ENCODE results near the gene LRRC28.

The LRRC28 gene

GRCh38 chr15:99238849-99239248 lies 12.4 kb upstream of the LRRC28 start:
- DNase-seq (ENCODE audit: low read depth, low spot score): no peak

GRCh38 chr15:99239545-99240198 lies 11.6 kb upstream of the LRRC28 start:
- Histone ChIP-seq H3K4me1 (ENCODE audit: insufficient read depth, insufficient read length) (no peaks in the 10 kb centered on the region), H3K4me3 (ENCODE audit: insufficient read length, low read depth) (no peak overlapping the region), H3K27me3 (ENCODE audit: insufficient read depth, insufficient read length) (no peaks in the 10 kb centered on the region), H3K36me3 (ENCODE audit: insufficient read depth, insufficient read length, low read length) (peaks cover 24% of the 10 kb centered on the region), H3K9me3 (ENCODE audit: insufficient read depth, low read length) (no peaks in the 10 kb centered on the region), H3K9ac (ENCODE audit: insufficient read length, low read depth) (no peak overlapping the region)
- TF ChIP-seq YY1 (IDR thresholded peaks at IDR 0.05; ENCODE audit: insufficient read depth, insufficient read length) (no peak), ZNF274 (IDR thresholded peaks at IDR 0.05; ENCODE audit: low read depth, low read length) (no peak), SUZ12 (IDR thresholded peaks at IDR 0.05; ENCODE audit: extremely low read depth, insufficient read depth, insufficient read length) (no peak)
- no peak for DNase-seq (ENCODE audit: low read depth, low spot score)

More at GRCh38 chr15:99238849-99239248, 12.4 kb upstream of the LRRC28 start:
- peaks cover 24% of the 10 kb centered on the region for H3K36me3 ChIP-seq (ENCODE audit: insufficient read depth, insufficient read length, low read length)
- H3K4me1 ChIP-seq (ENCODE audit: insufficient read depth, insufficient read length): no peaks in the 10 kb centered on the region
- no peak overlapping the region for H3K4me3 ChIP-seq (ENCODE audit: insufficient read length, low read depth)
- no peaks in the 10 kb centered on the region for H3K9me3 ChIP-seq (ENCODE audit: insufficient read depth, low read length)
- no peak overlapping the region for H3K9ac ChIP-seq (ENCODE audit: insufficient read length, low read depth)
- H3K27me3 ChIP-seq (ENCODE audit: insufficient read depth, insufficient read length): no peaks in the 10 kb centered on the region
- no peak for TF ChIP-seq SUZ12 (IDR thresholded peaks at IDR 0.05; ENCODE audit: extremely low read depth, insufficient read depth, insufficient read length)
- no peak for TF ChIP-seq ZNF274 (IDR thresholded peaks at IDR 0.05; ENCODE audit: low read depth, low read length)
- no peak for TF ChIP-seq YY1 (IDR thresholded peaks at IDR 0.05; ENCODE audit: insufficient read depth, insufficient read length)

GRCh38 chr15:99241752-99242151 lies 9.5 kb upstream of the LRRC28 start:
- TF ChIP-seq ZNF274 (IDR thresholded peaks at IDR 0.05; ENCODE audit: low read depth, low read length): no peak
- TF ChIP-seq YY1 (IDR thresholded peaks at IDR 0.05; ENCODE audit: insufficient read depth, insufficient read length): no peak
- TF ChIP-seq SUZ12 (IDR thresholded peaks at IDR 0.05; ENCODE audit: extremely low read depth, insufficient read depth, insufficient read length): no peak

GRCh38 chr15:99244306-99244705 lies 7.0 kb upstream of the LRRC28 start:
- no peak for DNase-seq (ENCODE audit: low read depth, low spot score)
- TF ChIP-seq YY1 (IDR thresholded peaks at IDR 0.05; ENCODE audit: insufficient read depth, insufficient read length) (no peak), ZNF274 (IDR thresholded peaks at IDR 0.05; ENCODE audit: low read depth, low read length) (no peak), SUZ12 (IDR thresholded peaks at IDR 0.05; ENCODE audit: extremely low read depth, insufficient read depth, insufficient read length) (no peak)

More at GRCh38 chr15:99241752-99242151, 9.5 kb upstream of the LRRC28 start:
- Histone ChIP-seq H3K4me3 (ENCODE audit: insufficient read length, low read depth) (no peak overlapping the region), H3K36me3 (ENCODE audit: insufficient read depth, insufficient read length, low read length) (peaks cover 22% of the 10 kb centered on the region), H3K9ac (ENCODE audit: insufficient read length, low read depth) (no peak overlapping the region), H3K27me3 (ENCODE audit: insufficient read depth, insufficient read length) (no peaks in the 10 kb centered on the region), H3K4me1 (ENCODE audit: insufficient read depth, insufficient read length) (no peaks in the 10 kb centered on the region), H3K9me3 (ENCODE audit: insufficient read depth, low read length) (no peaks in the 10 kb centered on the region)
- no peak for DNase-seq (ENCODE audit: low read depth, low spot score)

GRCh38 chr15:99247062-99247461 lies 4.2 kb upstream of the LRRC28 start:
- peaks cover 5% of the 10 kb centered on the region for H3K36me3 ChIP-seq (ENCODE audit: insufficient read depth, insufficient read length, low read length)
- no peak overlapping the region for H3K9ac ChIP-seq (ENCODE audit: insufficient read length, low read depth)
- no peak for DNase-seq (ENCODE audit: low read depth, low spot score)
- TF ChIP-seq SUZ12 (IDR thresholded peaks at IDR 0.05; ENCODE audit: extremely low read depth, insufficient read depth, insufficient read length) (no peak), YY1 (IDR thresholded peaks at IDR 0.05; ENCODE audit: insufficient read depth, insufficient read length) (no peak), ZNF274 (IDR thresholded peaks at IDR 0.05; ENCODE audit: low read depth, low read length) (no peak)
- H3K27me3 ChIP-seq (ENCODE audit: insufficient read depth, insufficient read length): peaks cover 7% of the 10 kb centered on the region
- H3K4me3 ChIP-seq (ENCODE audit: insufficient read length, low read depth): no peak overlapping the region
- no peaks in the 10 kb centered on the region for H3K4me1 ChIP-seq (ENCODE audit: insufficient read depth, insufficient read length)
- H3K9me3 ChIP-seq (ENCODE audit: insufficient read depth, low read length): no peaks in the 10 kb centered on the region

More at GRCh38 chr15:99244306-99244705, 7.0 kb upstream of the LRRC28 start:
- Histone ChIP-seq H3K9ac (ENCODE audit: insufficient read length, low read depth) (no peak overlapping the region), H3K36me3 (ENCODE audit: insufficient read depth, insufficient read length, low read length) (peaks cover 21% of the 10 kb centered on the region), H3K9me3 (ENCODE audit: insufficient read depth, low read length) (no peaks in the 10 kb centered on the region), H3K4me3 (ENCODE audit: insufficient read length, low read depth) (no peak overlapping the region), H3K27me3 (ENCODE audit: insufficient read depth, insufficient read length) (no peaks in the 10 kb centered on the region), H3K4me1 (ENCODE audit: insufficient read depth, insufficient read length) (no peaks in the 10 kb centered on the region)

- no peak for DNase-seq (ENCODE audit: low read depth, low spot score)
- peak overlapping the region; percentile 21 for H3K9ac ChIP-seq (ENCODE audit: insufficient read length, low read depth)
Measured at GRCh38 chr15:99248000-99248715, 3.1 kb upstream of the LRRC28 start.

GRCh38 chr15:99249270-99249841 lies 1.9 kb upstream of the LRRC28 start, which contains the start of gene TTC23:
TSS of gene TTC23 (minus strand) at chr15:99249581. CDS start at chr15:99228712, 20,869 bp downstream.
- Histone ChIP-seq H3K4me3 (ENCODE audit: insufficient read length, low read depth) (peak within 1 kb of the TSS; percentile 70), H3K9ac (ENCODE audit: insufficient read length, low read depth) (peak within 1 kb of the TSS; percentile 86), H3K36me3 (ENCODE audit: insufficient read depth, insufficient read length, low read length) (peaks cover 5% of the 10 kb centered on the region), H3K4me1 (ENCODE audit: insufficient read depth, insufficient read length) (no peaks in the 10 kb centered on the region), H3K27me3 (ENCODE audit: insufficient read depth, insufficient read length) (peaks cover 14% of the 10 kb centered on the region), H3K9me3 (ENCODE audit: insufficient read depth, low read length) (no peaks in the 10 kb centered on the region)
- TF ChIP-seq ZNF274 (IDR thresholded peaks at IDR 0.05; ENCODE audit: low read depth, low read length): no peak
- TF ChIP-seq SUZ12 (IDR thresholded peaks at IDR 0.05; ENCODE audit: extremely low read depth, insufficient read depth, insufficient read length): no peak
- peak; percentile 58 for DNase-seq (ENCODE audit: low read depth, low spot score)

More at GRCh38 chr15:99248000-99248715, 3.1 kb upstream of the LRRC28 start:
- peak overlapping the region; percentile 57 for H3K4me3 ChIP-seq (ENCODE audit: insufficient read length, low read depth)
- TF ChIP-seq ZNF274 (IDR thresholded peaks at IDR 0.05; ENCODE audit: low read depth, low read length) (no peak), YY1 (IDR thresholded peaks at IDR 0.05; ENCODE audit: insufficient read depth, insufficient read length) (no peak), SUZ12 (IDR thresholded peaks at IDR 0.05; ENCODE audit: extremely low read depth, insufficient read depth, insufficient read length) (no peak)
- H3K4me1 ChIP-seq (ENCODE audit: insufficient read depth, insufficient read length): no peaks in the 10 kb centered on the region
- no peaks in the 10 kb centered on the region for H3K9me3 ChIP-seq (ENCODE audit: insufficient read depth, low read length)
- peaks cover 5% of the 10 kb centered on the region for H3K36me3 ChIP-seq (ENCODE audit: insufficient read depth, insufficient read length, low read length)
- peaks cover 14% of the 10 kb centered on the region for H3K27me3 ChIP-seq (ENCODE audit: insufficient read depth, insufficient read length)

All from NT2/D1 (cell line).